C4-2B (cell line): ENCODE results near the gene MED13L.

Experiments
- ZFX ChIP-seq: fragments of 450-650 bp; IDR thresholded peaks from 2 replicates; pipeline ENCODE4 v1.6.1; 2017
- TF ChIP-seq, protein P1 (sequence below): fragments of 450-650 bp; conservative IDR thresholded peaks from 2 replicates; pipeline ENCODE4 v1.5.1; 2017; ENCODE audit warnings: mild to moderate bottlenecking

DNA sequence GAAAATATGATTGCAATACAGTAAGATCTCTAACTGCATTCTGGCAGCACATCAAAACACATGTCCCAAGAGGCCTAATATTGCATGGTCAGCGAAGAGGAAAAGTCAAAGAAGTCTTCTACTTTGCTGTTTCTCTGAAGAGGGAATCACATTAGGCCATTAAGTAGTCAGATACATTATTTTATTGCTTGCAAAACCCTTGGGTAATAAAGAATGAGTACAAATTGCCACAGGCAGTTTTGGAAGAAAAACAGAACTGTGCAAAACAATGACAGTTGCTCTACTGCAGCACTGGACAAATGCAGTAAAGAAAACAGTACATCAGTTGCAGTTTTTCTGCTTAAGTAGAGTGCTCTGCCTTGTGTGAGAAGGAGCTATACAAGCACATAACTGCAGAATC lies 211.9 kb downstream of the MED13L start:
- TF ChIP-seq, protein P1, sequence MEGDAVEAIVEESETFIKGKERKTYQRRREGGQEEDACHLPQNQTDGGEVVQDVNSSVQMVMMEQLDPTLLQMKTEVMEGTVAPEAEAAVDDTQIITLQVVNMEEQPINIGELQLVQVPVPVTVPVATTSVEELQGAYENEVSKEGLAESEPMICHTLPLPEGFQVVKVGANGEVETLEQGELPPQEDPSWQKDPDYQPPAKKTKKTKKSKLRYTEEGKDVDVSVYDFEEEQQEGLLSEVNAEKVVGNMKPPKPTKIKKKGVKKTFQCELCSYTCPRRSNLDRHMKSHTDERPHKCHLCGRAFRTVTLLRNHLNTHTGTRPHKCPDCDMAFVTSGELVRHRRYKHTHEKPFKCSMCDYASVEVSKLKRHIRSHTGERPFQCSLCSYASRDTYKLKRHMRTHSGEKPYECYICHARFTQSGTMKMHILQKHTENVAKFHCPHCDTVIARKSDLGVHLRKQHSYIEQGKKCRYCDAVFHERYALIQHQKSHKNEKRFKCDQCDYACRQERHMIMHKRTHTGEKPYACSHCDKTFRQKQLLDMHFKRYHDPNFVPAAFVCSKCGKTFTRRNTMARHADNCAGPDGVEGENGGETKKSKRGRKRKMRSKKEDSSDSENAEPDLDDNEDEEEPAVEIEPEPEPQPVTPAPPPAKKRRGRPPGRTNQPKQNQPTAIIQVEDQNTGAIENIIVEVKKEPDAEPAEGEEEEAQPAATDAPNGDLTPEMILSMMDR = no peak
- no peak for TF ChIP-seq ZFX
